ENCODE results near the gene AEBP1. TPM values are rescaled to one million over a fixed set of nuclear protein-coding genes. Genes with fewer than 3 reads are reported as not detected.

Gene AEBP1
- total RNA-seq, 1 donor from 2014 or later: 1,349 TPM

DNA sequence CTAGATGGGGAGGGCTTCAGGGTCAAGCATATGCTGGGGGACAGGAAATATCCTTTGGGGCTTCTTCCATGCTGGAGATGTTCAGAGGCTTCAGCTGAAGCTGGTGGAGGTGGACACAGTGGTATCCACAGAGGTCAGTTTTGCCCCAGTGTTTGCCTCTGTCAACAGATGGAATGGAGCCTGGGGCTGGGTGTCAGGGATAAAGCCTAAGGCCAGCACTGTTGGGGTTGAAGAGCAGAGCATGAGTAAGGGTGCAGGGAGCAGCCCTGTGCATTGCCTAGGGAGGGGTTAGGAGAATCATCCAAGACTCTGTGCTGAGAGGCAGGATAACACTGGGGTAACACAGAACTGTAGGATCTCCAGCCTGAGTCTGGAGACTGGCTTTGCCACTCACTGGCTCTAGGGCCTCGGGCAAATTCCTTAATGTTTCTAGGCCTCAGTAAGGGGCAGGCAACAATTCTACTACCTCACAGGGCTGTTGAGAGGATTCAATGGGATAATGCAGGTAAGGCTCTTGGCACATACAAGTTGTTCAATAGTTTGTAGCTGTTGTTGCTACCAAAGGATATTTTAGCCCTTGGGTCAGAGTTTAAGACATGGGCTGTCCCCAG lies 58.7 kb downstream of the AEBP1 start:
- Histone ChIP-seq H3K9me3 (no peaks in the 10 kb centered on the region), H3K36me3 (no peaks in the 10 kb centered on the region), H3K4me3 (no peak overlapping the region), H3K4me1 (no peaks in the 10 kb centered on the region), H3K27ac (no peak overlapping the region), H3K27me3 (no peaks in the 10 kb centered on the region)
- DNase-seq (ENCODE audit: low spot score in 2 of 2): no peak
- TF ChIP-seq, protein P1, sequence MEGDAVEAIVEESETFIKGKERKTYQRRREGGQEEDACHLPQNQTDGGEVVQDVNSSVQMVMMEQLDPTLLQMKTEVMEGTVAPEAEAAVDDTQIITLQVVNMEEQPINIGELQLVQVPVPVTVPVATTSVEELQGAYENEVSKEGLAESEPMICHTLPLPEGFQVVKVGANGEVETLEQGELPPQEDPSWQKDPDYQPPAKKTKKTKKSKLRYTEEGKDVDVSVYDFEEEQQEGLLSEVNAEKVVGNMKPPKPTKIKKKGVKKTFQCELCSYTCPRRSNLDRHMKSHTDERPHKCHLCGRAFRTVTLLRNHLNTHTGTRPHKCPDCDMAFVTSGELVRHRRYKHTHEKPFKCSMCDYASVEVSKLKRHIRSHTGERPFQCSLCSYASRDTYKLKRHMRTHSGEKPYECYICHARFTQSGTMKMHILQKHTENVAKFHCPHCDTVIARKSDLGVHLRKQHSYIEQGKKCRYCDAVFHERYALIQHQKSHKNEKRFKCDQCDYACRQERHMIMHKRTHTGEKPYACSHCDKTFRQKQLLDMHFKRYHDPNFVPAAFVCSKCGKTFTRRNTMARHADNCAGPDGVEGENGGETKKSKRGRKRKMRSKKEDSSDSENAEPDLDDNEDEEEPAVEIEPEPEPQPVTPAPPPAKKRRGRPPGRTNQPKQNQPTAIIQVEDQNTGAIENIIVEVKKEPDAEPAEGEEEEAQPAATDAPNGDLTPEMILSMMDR (IDR thresholded peaks at IDR 0.05): no peak
- intact Hi-C loops (cut with DNase I): no loop called here

- intact Hi-C loops (cut with DNase I): no loop called here
These were observed 59.4 kb downstream of the AEBP1 start for GRCh38 chr7:44163591-44163990.

More at GRCh38 chr7:44163591-44163990, 59.4 kb downstream of the AEBP1 start:
- no peaks in the 10 kb centered on the region for H3K36me3 ChIP-seq
- H3K27me3 ChIP-seq: no peaks in the 10 kb centered on the region
- no peaks in the 10 kb centered on the region for H3K9me3 ChIP-seq
- H3K4me3 ChIP-seq: no peak overlapping the region
- H3K4me1 ChIP-seq: no peaks in the 10 kb centered on the region
- H3K27ac ChIP-seq: no peak overlapping the region
- TF ChIP-seq, protein P1 (IDR thresholded peaks at IDR 0.05): no peak
- DNase-seq (ENCODE audit: low spot score in 2 of 2): no peak

Other genes starting within 250 kb of the AEBP1 start
- 145 TPM for gene MRPS24, start 234.8 kb upstream of the AEBP1 start, total RNA-seq
- 29.2 TPM for gene URGCP, start 197.7 kb upstream of the AEBP1 start, total RNA-seq
- gene UBE2D4, start 177.9 kb upstream of the AEBP1 start, total RNA-seq: 13.1 TPM
- gene SPDYE1, start 106.4 kb upstream of the AEBP1 start, total RNA-seq: not detected
- 177 TPM for gene DBNL, start 59.6 kb upstream of the AEBP1 start, total RNA-seq
- not detected for gene PGAM2, start 38.8 kb upstream of the AEBP1 start, total RNA-seq
- gene POLM, start 21.8 kb upstream of the AEBP1 start, total RNA-seq: 58.8 TPM
- gene POLD2, start 19.2 kb downstream of the AEBP1 start, total RNA-seq: 97.0 TPM
- gene MYL7, start 37.0 kb downstream of the AEBP1 start, total RNA-seq: not detected
- gene GCK, start 85.1 kb downstream of the AEBP1 start, total RNA-seq: 2.7 TPM
- gene YKT6, start 96.6 kb downstream of the AEBP1 start, total RNA-seq: 40.1 TPM
- gene CAMK2B, start 221.2 kb downstream of the AEBP1 start, total RNA-seq: 3.2 TPM

Measured in ascending aorta (tissue), 2 donors.